Stimulated activated naive CD8-positive, alpha-beta T cell treated with anti-CD3 and anti-CD28 coated beads, Interleukin-15, Interleukin-2, amounts not matched to agents 100 ng/mL and 50 ng/mL, for 24 hours (primary cell): ENCODE measurements around the gene GPRIN2.
"Not testable (repeated sequence)": the region's sequence is repeated elsewhere in the genome, so short reads cannot be mapped to it uniquely, and the experiment has no call there.

Experiments used
- H3K27ac Mint-ChIP-seq: one replicate; pipeline ENCODE4 v1.8.0; 2021; ENCODE audit warnings: mild to moderate bottlenecking, mixed read lengths
- H3K27me3 Mint-ChIP-seq: one replicate; pipeline ENCODE4 v1.8.0; 2021; ENCODE audit warnings: mixed read lengths
- H3K36me3 Mint-ChIP-seq: one replicate; pipeline ENCODE4 v1.8.0; 2021; ENCODE audit warnings: low read depth, mixed read lengths
- H3K4me1 Mint-ChIP-seq: one replicate; pipeline ENCODE4 v1.8.0; 2021; ENCODE audit warnings: low read depth, mixed read lengths
- H3K4me3 Mint-ChIP-seq: one replicate; pipeline ENCODE4 v1.8.0; 2021; ENCODE audit warnings: mild to moderate bottlenecking, mixed read lengths
- H3K9me3 Mint-ChIP-seq: one replicate; pipeline ENCODE4 v1.8.0; 2021; ENCODE audit warnings: mixed read lengths

Gene GPRIN2

GRCh38 chr10:46537309-46537708 lies 19.1 kb downstream of the GPRIN2 start:
- H3K4me3 Mint-ChIP-seq = no peak overlapping the region

GRCh38 chr10:46536781-46537180 lies 19.7 kb downstream of the GPRIN2 start:
- Mint-ChIP-seq H3K27ac (no peak overlapping the region), H3K4me3 (no peak overlapping the region), H3K36me3 (no peaks in the 10 kb centered on the region), H3K4me1 (peaks cover 7% of the 10 kb centered on the region), H3K27me3 (peaks cover 41% of the 10 kb centered on the region), H3K9me3 (no peaks in the 10 kb centered on the region)

More at GRCh38 chr10:46537309-46537708, 19.1 kb downstream of the GPRIN2 start:
- Mint-ChIP-seq H3K27me3 (peaks cover 47% of the 10 kb centered on the region), H3K4me1 (peaks cover 7% of the 10 kb centered on the region), H3K27ac (no peak overlapping the region), H3K9me3 (no peaks in the 10 kb centered on the region), H3K36me3 (no peaks in the 10 kb centered on the region)

GRCh38 chr10:46536171-46536570 lies 20.3 kb downstream of the GPRIN2 start:
- H3K4me1 Mint-ChIP-seq = peaks cover 7% of the 10 kb centered on the region
- peaks cover 41% of the 10 kb centered on the region for H3K27me3 Mint-ChIP-seq
- H3K4me3 Mint-ChIP-seq = no peak overlapping the region
- H3K36me3 Mint-ChIP-seq = no peaks in the 10 kb centered on the region
- no peak overlapping the region for H3K27ac Mint-ChIP-seq
- H3K9me3 Mint-ChIP-seq = no peaks in the 10 kb centered on the region

GRCh38 chr10:46534828-46535524 lies 21.5 kb downstream of the GPRIN2 start:
- Mint-ChIP-seq H3K36me3 (no peaks in the 10 kb centered on the region), H3K4me1 (no peaks in the 10 kb centered on the region), H3K27me3 (peaks cover 31% of the 10 kb centered on the region), H3K9me3 (no peaks in the 10 kb centered on the region), H3K4me3 (no peak overlapping the region), H3K27ac (no peak overlapping the region)

DNA sequence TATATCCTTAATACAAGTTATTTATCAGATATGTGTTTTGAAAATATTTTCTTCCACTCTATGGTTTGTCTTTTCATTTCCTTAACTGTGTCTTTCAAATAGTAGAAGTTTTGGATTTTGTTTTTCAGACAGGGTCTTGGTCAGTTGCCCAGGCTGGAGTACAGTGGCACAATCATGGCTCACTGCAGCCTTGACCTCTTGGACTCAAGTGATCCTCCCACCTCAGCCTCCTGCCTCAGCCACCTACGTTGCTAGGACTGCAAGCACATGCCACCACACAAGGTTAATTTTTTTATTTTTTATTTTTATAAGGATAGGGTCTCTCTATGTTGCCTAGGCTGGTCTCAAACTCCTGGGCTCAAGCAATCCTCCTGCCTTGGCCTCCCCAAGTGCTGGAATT lies 24.2 kb downstream of the GPRIN2 start:
- H3K9me3 Mint-ChIP-seq, H3K36me3 Mint-ChIP-seq, H3K27ac Mint-ChIP-seq, H3K4me3 Mint-ChIP-seq, H3K4me1 Mint-ChIP-seq, H3K27me3 Mint-ChIP-seq: not testable (repeated sequence)

DNA sequence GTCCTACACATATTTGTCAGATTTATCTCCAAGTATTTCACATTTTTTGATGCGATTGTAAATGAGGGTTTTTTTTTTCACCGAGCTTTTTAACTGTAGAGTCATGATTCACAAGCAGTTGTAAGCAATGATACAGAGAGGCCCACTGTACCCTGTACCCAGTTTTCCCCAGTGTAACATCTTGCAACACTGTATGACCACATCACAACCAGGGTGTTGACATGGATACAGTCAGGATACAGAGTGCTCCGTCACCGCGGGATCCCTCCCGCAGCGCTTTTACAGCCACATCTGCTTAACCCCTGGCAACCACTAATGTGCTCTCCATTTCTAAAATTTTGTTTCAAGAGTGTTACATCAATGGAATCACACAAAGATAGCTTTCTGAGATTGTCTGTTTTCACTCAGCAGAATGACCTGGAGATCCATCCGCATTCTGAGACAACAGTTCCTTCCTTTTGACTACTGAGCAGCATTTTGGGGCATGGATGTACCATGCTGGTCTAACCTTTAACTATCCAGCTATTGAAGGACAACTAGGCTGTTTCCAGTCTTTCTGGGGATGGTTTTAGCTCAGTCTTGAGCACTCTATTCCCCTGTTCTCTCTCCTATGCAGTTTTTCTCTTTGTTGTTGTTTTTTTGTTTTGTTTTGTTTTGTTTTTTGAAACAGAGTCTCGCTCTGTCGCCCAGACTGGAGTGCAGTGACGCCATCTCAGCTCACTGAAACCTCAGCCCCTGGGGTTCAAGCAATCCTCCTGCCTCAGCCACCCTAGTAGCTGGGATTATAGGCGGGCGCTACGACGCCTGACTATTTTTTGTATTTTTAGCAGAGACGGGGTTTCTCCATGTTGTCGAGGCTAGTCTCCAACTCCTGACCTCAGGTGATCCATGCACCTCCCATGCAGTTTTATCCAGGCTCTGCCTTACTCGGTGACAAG lies 25.9 kb downstream of the GPRIN2 start:
- Mint-ChIP-seq H3K4me3 (no peak overlapping the region), H3K27me3 (no peaks in the 10 kb centered on the region), H3K36me3 (no peaks in the 10 kb centered on the region), H3K4me1 (no peaks in the 10 kb centered on the region), H3K9me3 (no peaks in the 10 kb centered on the region), H3K27ac (no peak overlapping the region)

GRCh38 chr10:46529742-46530141 lies 26.7 kb downstream of the GPRIN2 start:
- H3K4me1 Mint-ChIP-seq, H3K4me3 Mint-ChIP-seq, H3K9me3 Mint-ChIP-seq, H3K27me3 Mint-ChIP-seq, H3K36me3 Mint-ChIP-seq, H3K27ac Mint-ChIP-seq: not testable (repeated sequence)

GRCh38 chr10:46528675-46529615 lies 27.5 kb downstream of the GPRIN2 start:
- no peak overlapping the region for H3K27ac Mint-ChIP-seq
- H3K9me3 Mint-ChIP-seq = no peaks in the 10 kb centered on the region

GRCh38 chr10:46528171-46528671 lies 28.2 kb downstream of the GPRIN2 start:
- no peak overlapping the region for H3K27ac Mint-ChIP-seq
- no peaks in the 10 kb centered on the region for H3K36me3 Mint-ChIP-seq
- no peak overlapping the region for H3K4me3 Mint-ChIP-seq
- H3K9me3 Mint-ChIP-seq = no peaks in the 10 kb centered on the region
- H3K4me1 Mint-ChIP-seq = no peaks in the 10 kb centered on the region
- H3K27me3 Mint-ChIP-seq = no peaks in the 10 kb centered on the region

More at GRCh38 chr10:46528675-46529615, 27.5 kb downstream of the GPRIN2 start:
- Mint-ChIP-seq H3K4me3 (no peak overlapping the region), H3K4me1 (no peaks in the 10 kb centered on the region), H3K27me3 (no peaks in the 10 kb centered on the region), H3K36me3 (no peaks in the 10 kb centered on the region)

DNA sequence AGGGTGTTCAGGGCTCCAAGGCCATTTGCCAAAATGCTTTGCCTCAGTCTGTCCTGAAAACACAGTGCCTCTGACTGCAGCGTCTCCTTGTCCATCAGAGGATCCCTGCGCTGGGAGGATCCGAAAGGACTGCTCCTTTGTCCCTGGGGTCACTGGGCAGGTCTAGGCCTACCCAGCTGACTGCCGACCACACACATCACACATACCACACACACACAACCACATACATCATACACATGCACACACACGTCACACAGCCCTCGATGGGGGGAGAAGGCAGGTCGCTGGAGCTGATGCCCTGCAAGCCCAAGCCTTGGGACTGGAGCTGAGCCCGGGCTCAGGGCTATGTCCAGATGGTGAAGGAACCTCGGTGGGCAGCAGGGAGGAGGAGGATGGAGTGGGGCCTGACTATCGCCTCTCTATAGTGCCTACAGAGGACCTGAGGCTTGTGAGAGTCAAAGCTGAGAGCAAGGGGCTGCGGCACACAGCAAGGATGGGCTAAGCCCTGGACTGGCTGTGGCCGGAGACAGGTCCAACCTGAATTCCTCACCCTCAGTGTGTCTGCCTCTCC lies 29.1 kb downstream of the GPRIN2 start:
- Mint-ChIP-seq H3K4me3 (no peak overlapping the region), H3K9me3 (no peaks in the 10 kb centered on the region), H3K4me1 (no peaks in the 10 kb centered on the region), H3K27me3 (no peaks in the 10 kb centered on the region), H3K27ac (no peak overlapping the region), H3K36me3 (no peaks in the 10 kb centered on the region)

DNA sequence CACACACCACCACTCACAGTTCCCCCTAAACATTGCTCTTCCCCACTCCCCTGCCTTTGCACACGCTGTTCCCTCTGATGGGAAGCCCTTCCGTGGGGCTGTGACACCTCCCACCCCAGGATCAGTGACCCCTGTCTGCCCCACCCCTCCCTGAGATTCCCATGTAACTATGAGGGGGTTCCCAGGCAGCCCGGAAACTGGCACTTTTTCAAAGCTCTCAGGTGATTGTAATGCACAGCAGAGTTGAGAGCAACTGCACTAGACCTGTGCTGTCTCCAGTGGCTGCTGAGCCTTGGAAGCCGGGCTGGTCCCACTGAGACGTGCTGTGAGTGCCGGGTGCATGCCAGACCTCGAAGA lies 29.8 kb downstream of the GPRIN2 start:
- Mint-ChIP-seq H3K27ac (no peak overlapping the region), H3K4me3 (no peak overlapping the region), H3K4me1 (no peaks in the 10 kb centered on the region), H3K27me3 (no peaks in the 10 kb centered on the region), H3K9me3 (no peaks in the 10 kb centered on the region), H3K36me3 (no peaks in the 10 kb centered on the region)

DNA sequence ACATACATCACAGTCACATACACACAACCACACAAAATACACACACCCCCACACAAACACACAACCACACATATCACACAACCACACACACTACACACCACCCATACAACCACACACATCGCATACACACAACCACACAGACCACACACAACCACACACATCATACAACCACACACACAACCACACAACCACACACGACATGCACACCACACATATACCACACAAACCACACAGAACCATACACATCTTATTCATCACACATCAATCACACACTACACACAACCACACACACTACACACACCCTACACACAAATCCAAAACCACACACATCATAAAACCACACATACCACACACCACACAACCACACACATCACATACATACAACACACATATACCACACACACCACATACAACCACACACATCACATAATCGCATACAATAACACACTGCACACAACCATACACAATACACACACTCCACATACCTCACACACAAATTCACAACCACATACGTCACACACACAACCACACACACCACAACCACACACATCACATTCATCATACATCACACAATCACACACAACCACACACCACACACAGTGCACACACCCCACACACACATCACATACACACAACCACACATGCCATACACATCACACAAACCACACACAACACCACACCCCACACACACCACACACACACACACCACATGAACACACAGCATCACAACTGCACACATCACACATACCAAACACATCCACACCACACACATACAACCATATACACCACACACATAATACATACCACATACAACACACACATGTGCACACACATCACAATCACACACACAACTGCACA lies 30.4 kb downstream of the GPRIN2 start:
- no peaks in the 10 kb centered on the region for H3K4me1 Mint-ChIP-seq
- no peaks in the 10 kb centered on the region for H3K36me3 Mint-ChIP-seq
- H3K27ac Mint-ChIP-seq = no peak overlapping the region
- no peaks in the 10 kb centered on the region for H3K9me3 Mint-ChIP-seq
- no peaks in the 10 kb centered on the region for H3K27me3 Mint-ChIP-seq
- no peak overlapping the region for H3K4me3 Mint-ChIP-seq

- Mint-ChIP-seq H3K9me3 (no peaks in the 10 kb centered on the region), H3K4me3 (no peak overlapping the region), H3K4me1 (no peaks in the 10 kb centered on the region), H3K27ac (no peak overlapping the region), H3K27me3 (no peaks in the 10 kb centered on the region), H3K36me3 (no peaks in the 10 kb centered on the region)
Measured at GRCh38 chr10:46525177-46525823, 31.2 kb downstream of the GPRIN2 start.
